NCI-H2081 (cell line): ENCODE measurements around the gene REV3L.
"Not testable (repeated sequence)": the region's sequence is repeated elsewhere in the genome, so short reads cannot be mapped to it uniquely, and the experiment has no call there.

ENCODE experiments used
- DNase-seq, 2 experiments: peaks; one replicate each; lab custom pipeline; 2025; lab: John Stamatoyannopoulos, UW

Gene REV3L, protein sequence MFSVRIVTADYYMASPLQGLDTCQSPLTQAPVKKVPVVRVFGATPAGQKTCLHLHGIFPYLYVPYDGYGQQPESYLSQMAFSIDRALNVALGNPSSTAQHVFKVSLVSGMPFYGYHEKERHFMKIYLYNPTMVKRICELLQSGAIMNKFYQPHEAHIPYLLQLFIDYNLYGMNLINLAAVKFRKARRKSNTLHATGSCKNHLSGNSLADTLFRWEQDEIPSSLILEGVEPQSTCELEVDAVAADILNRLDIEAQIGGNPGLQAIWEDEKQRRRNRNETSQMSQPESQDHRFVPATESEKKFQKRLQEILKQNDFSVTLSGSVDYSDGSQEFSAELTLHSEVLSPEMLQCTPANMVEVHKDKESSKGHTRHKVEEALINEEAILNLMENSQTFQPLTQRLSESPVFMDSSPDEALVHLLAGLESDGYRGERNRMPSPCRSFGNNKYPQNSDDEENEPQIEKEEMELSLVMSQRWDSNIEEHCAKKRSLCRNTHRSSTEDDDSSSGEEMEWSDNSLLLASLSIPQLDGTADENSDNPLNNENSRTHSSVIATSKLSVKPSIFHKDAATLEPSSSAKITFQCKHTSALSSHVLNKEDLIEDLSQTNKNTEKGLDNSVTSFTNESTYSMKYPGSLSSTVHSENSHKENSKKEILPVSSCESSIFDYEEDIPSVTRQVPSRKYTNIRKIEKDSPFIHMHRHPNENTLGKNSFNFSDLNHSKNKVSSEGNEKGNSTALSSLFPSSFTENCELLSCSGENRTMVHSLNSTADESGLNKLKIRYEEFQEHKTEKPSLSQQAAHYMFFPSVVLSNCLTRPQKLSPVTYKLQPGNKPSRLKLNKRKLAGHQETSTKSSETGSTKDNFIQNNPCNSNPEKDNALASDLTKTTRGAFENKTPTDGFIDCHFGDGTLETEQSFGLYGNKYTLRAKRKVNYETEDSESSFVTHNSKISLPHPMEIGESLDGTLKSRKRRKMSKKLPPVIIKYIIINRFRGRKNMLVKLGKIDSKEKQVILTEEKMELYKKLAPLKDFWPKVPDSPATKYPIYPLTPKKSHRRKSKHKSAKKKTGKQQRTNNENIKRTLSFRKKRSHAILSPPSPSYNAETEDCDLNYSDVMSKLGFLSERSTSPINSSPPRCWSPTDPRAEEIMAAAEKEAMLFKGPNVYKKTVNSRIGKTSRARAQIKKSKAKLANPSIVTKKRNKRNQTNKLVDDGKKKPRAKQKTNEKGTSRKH (N-terminal part only)

DNA sequence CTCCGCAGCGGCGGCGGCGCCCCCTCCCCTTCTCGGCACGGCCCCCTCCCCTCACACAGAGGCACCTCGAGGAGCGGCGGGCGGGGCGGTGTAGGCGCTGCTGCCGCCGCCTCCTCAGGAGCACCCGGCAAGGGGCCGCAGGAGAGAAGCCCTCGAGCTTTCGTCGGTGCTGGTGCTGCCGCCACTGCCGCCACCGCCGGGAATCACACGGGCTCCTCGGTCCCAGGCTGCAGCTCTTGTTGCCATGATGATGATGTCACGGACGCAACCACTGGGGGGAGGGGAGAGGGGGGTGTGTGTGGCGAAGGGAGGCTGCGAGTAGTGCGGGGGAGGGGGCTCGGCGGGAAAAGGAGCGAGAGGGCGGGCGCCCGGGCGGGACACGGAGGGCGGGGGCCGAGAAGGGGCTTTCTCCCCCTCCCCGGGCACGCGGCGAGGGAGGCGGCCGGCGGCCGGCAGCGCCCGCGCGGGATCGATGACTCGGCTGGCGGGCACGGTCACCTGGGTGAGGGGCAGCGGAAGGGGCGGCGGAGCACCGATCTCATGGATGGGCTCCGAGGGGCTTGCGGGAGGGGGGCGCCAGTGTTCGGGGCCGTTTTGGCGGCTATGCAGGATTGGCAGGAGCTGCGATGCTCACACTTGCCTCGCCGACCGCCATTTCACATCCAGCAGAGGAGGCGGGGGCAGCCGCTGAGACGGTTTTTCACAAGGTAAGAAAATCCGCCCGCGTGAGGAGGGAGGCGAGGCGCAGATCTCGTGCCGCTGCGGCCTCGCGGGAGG is at the start of gene REV3L:
Gene REV3L (minus strand): TSS at position 260 of the 777 bp plus-strand sequence. CDS start 330 bp downstream, outside the sequence.
- peak; percentile 87 to 88 for DNase-seq

DNA sequence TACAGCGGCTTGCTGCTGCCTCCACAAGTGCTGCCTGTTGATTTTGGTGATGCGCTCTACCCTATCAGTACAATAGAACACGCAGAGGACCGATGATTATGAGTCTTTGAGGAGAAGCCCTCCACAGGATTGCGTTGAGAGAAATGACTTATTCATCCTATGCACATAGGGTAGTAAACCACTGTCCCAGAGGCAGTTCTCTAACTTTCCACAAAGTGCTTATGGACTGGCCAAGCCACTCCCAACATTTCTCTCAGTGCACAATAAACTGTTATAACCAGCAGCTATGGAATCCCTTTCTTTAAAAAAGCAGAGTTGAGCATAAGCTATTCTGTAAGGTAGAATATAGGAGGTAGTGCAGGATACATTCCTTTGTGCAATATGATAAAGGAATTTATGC is 48.2 kb upstream of the REV3L start:
- no peak for DNase-seq

DNA sequence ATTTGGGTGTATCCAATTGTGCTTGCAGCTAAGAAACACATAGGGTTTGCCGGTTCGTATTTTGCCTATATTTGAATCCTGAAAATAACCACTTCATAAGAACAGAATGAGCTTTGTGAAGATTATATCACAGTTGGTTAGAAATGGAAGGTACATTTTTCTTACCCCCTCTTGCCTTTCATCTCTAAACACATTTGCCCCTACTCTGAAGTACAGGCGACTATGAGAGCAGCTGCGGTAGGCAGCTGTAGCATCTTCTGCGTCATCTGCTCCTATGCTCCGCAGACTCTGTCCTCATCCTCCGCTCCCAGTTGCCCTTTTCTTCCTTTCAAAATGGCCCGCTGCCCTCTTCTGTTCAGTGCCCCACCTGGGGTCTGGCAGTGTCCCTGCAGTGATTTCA is 47.6 kb upstream of the REV3L start:
- no peak for DNase-seq

DNA sequence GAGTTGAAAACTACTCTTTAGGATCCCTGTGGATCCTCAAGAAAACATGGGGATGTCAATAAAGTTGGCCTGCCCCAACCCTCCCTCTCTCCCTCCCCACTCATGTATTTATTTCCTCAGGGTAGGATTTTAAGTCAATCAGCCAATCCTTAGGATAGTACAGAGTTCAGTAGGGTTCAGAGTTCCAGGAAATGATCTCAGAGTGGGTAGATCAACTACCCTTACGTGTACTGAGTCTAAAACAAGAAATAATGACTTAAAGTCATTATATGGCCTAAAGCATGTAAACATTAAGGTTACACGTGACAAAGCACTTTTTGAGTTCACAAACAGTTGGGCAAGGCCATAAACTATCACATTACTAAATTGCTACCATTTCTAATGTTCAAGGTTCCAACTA is 47.2 kb upstream of the REV3L start:
- DNase-seq, result no peak

DNA sequence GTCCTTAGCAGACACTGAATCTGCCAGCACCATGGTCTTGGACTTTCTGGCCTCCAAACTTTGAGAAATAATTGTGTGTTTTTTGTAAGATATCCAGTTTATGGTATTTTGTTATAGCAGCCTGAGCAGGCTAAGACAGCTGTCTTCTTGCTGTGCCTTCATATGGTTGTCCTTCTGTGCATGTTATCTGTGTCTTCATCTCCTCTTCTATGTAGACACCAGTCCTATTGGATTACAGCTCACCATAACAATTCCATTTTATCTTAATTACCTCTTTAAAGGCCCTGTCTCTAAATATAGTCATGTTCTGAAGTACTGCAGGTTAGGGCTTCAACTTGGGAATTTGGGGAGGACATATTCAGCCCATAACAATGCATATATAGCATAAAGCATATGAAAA is 44.3 kb upstream of the REV3L start:
- no peak for DNase-seq

DNA sequence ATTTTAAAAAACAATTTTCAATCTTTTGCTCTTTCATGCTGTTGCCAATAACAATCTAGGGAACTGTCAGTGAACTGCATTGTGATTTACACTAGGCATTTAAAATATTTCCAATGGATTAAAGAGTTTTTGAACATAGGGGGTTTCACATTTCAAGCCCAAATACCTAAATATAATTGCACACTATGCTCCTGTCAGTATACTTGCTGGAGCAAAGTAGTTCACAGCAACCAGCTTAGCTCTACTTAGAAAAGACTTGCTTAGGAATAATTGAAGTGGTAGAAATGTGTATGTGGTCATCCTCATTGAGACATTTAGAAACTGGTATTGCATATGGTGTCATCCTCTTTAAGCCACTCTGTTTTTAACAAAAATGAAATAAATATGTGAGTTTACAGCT is 41.7 kb upstream of the REV3L start:
- DNase-seq, result no peak

DNA sequence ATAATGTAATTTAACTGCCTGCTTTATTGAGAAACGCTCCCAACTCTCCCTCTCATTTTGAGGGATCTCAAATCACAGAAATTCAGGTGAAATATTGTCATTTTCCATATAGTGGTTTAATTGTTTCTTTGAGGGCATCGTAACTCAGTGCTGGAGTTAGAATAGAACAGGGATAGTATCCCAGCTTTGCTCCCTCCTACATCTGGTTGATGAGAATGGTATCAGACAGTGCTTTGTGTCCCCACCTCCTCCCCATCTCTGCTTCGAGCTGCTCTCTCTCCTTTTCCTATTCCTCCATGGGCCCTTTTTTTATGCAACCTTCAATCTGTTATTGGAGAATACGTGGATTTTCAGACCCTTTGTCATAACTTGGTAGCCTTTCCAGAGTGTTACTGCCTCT is 41.2 kb upstream of the REV3L start:
- DNase-seq, result no peak

DNA sequence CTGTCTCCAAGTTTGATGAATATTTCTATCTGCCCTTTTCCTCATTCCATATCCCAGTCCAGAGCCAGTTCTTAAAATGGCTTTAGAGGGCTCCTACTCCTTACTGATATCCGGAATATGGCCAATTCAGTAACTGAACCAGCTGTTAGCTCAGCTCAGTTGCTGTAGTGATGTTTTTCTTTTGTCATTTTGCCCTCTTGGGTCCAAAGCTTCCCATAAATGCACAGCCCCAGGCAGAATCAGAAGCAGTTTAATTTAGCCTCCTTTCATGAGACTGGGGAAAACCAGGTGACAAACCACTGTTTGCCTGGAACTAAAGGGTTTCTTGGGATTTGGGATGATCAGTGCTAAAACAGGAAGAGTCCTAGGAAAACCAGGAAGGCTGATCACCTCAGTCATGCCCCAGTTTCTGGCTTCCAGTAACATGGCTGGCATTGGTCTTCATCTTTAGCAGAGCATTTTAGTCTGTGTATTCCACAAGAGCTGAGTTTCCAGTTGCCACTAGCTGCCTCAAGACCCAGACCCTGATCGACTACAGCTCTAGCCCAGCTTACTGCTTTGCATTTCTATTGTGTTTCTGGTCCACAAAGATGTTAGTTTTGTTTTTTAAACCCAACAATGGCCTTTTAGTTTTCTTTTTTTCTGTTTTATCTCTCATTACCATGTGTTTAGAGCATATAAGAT is 40.6 kb upstream of the REV3L start:
- DNase-seq, result peak in 1 of 2 experiments; percentile 9

DNA sequence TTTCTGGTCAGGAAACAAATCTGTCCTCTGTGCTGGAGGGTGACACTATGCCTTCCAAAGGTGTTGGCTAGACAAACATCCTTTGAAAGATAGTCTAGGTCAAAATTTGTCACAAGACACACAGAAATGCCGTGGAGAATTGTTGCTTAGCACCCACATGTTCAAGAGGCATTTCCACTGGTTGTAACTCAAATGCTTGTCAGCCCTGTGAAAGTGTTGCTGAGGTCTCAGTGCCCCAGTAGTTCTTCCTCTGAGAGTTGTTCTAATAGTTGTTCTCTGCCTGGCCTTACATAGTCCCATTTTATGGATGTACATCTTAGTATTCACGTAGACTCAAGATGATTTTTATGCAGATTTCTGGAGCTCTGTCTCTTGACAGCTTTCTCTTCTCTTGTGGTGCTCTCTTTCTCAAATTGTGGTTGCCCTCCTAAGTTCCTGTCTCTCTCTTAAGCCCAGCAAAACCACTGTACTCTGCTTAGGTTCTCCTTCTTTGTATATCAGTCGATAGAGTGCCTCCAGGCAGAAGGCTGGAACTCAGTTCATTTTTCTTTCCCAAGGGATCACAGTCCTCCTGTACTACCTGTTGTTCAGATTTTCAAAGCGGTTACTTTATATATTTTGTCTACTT is 39.5 kb upstream of the REV3L start:
- DNase-seq, result no peak

DNA sequence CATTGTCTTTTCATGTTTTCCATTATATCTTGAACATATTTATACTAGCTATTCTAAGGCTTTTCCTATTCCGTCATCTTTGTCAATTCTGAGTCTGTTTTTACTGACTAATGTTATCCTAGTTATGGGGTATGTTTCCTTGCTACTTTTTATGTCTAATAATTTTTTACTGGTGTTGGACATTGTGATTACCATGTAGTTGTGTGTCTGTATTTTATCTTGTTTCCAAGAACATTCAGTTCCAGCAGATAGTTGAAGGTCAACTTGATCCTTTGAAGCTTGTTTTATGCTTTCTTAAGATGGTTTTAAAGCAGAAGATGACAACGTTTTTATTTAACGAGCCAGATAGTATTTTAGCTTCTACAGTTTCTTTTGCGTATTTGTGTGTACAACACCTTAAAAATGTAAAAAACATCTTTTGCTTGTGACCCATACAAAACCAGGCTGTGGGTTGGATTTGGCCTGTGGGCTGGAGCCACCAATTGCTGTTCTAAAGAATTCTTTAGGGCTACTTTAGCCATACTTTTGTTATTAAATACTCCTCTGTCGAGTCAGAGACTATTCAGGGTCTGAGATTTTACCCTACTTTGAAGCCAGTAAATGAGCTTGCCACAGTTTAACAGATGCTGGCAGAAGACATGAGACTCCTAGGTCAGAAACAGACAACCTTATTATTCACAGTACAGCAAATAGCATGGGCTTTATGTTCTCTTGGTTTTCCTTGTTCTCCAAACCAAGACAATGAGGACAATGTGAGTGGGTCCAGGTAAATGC is 38.7 kb upstream of the REV3L start:
- no peak for DNase-seq

DNA sequence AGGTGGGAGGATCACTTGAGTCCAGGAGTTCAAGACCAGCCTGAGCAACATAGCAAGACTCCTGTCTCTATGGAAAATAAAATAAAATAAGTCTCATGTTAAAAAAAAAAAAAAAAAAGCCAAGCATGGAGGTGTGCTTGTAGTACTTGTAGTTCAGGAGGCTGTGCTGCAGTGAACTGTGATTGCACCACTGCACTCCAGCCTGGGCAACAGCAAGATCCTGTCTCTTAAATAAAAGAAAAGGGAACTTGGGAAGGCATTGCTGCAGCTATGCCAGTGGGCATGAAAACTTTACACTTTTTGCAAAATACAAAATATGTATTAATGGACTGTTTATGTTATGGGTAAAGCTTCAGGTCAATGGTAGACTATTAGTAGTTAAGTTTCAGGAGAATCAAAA is 37.5 kb upstream of the REV3L start:
- DNase-seq, result no peak

DNA sequence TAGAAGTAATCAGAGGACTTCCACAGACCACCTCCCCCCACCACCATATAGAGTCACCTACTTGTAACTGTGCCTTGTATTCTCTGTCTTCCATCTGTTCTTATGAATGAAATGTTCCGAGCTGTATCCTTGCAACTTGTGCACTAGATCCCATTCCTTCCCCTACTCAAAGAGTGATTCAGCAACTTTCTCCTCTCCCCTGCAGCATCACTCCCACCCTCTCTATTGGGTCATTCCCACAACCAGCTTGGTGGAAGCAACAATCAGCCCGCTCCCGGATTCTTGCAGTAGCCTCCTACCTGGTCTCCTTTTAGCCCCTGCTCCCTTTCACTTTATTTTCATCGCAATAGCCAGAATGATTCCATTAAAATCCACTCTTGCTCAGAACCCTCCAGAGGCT is 34.9 kb upstream of the REV3L start:
- no peak for DNase-seq

DNA sequence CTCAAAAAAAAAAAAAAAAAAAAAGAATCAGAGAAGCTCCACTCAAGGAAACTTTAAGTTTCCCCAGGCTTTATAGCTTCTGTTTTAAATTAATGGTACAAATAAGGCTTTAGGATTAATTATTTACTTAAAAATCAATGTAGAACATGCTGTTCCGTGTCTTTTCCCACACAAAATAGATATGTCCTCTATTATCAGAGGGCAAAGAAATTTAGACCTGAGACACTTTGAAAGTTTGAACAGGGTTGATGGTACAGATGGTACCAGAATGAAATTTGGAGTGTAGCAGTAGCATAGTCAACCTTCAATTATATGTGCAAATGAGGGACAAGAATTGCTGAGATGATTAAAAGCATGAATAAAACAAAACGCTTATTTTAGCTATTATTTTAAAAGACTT is 32.2 kb upstream of the REV3L start:
- DNase-seq, result no peak

DNA sequence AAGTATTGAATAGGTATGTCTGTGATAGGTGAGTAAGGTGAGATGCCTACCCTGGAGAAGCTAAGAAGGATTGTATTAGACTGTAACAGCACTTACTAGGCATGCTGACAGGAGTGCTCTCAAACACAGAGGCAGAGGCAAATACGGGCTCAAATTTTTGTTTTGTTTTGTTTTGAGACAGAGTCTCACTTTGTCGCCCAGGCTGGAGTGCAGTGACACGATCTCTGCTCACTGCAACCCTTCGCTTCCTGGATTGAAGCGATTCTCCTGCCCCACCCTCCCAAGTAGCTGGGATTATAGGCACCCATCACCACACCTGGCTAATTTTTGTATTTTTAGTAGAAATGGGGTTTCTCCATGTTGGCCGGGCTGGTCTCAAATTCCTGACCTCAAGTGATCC is 31.5 kb upstream of the REV3L start:
- DNase-seq, result not testable (repeated sequence)

DNA sequence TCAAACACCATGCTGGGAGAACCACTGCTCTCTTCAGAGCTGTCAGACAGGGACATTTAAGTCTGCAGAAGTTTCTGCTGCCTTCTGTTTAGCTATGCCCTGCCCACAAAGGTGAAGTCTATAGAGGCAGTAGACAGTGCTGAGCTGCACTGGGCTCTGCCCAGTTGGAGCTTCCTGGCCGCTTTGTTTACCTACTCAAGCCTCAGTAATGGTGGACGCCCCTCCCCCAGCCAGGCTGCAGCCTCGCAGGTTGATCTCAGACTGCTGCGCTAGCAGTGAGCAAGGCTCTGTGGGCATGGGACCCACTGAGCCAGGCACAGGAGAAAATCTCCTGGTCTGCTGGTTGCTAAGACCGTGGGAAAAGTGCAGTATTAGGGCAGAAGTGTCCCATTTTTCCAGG is 24.2 kb upstream of the REV3L start:
- DNase-seq, result not testable (repeated sequence)

DNA sequence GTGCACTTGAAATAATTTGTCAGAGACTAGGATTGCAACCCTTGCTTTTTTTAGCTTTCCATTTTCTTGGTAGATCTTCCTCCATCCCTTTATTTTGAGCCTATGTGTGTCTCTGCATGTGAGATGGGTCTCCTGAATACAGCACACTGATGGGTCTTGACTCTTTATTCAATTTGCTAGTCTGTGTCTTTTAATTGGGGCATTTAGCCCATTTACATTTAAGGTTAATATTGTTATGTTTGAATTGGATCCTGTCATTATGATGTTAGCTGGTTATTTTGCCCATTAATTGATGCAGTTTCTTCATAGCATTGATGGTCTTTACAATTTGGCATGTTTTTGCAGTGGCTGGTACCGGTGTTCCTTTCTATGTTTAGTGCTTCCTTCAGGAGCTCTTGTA is 22.5 kb upstream of the REV3L start:
- DNase-seq, result not testable (repeated sequence)

DNA sequence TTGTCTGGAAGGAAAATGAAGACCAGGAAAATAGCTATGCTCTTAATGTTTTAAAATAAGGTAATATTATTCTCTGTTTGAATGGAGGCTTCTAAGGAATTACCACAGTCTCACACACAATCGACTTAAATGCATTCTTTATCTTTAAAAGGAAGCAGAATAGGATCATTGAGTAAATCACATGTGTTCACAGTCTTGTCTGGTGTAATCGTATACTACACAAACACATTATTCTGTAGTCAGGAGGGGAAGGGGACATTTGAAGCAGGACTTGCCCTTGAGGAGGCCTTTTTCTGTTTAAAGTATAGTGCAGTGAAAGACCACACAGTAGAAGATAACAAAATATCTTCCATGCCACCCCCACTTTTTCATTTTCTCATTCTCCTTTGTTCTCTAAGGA is 20.6 kb upstream of the REV3L start:
- DNase-seq, result peak in 1 of 2 experiments; percentile 49

DNA sequence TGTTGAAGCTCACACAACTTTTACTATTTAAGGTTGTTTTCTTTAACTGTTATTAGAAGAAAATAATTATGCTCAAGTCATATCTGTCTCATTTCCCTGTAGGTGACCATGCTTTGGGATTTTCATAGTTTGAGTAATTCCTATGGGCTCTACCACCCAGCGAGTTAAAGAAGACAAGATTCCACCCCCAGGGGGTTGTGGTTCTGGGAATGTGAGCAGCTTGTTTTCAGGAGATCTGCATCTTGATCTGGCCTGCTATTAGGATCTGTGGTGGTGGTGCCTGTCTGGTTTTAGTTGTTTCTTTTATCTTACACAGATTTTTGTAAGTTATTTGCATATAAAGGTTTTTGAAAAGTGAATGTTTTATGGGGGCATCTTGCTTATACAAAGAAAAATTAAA is 20.2 kb upstream of the REV3L start:
- no peak for DNase-seq

DNA sequence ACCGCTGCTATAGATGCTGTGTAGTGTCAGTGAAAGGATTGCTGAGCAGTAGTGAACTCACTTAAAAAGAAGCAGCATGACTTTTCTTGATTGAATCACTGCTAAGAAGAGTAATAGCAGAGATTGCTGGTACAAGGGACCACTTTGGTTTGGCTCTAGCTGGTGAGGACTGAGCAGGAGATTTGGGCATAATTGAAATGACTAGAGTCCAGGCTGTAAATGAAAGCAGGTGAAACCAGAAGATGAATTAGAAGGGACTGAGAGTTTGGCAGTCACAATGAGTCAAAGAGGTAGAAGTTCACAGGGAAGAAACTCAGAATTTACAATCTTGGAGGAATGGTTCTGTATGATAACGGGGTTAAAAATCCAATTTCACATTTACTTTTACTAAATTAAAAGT is 19.1 kb upstream of the REV3L start:
- DNase-seq, result no peak
